Endothelial cell of umbilical vein (primary cell): ENCODE results near the gene OARD1. TPM values are rescaled to one million over a fixed set of nuclear protein-coding genes. Genes with fewer than 3 reads are reported as not detected.

Experiments
- BruUV-seq: library from RNA; stranded (reverse); fragments of 400-500 nt; replicated peaks from 2 replicates; lab custom pipeline; 2021; lab: Mats Ljungman, UMichigan
- CTCF ChIA-PET: fragments of 300-600, 350-600 bp; sonication (Branson Sonifier 250); formaldehyde crosslinking; loops from one replicate; lab custom pipeline; 2021; ENCODE audit warnings: antibody characterized with exemption, inconsistent platforms; lab: Charles Lee
- POLR2A ChIA-PET: fragments of 300-600, 350-600 bp; sonication (Branson Sonifier 250); formaldehyde crosslinking; loops from one replicate; lab custom pipeline; 2021; ENCODE audit warnings: antibody characterized with exemption, inconsistent platforms; lab: Charles Lee
- DNase-seq: peaks from one replicate; pipeline ENCODE4 v3.0.0-alpha.2; 2011; ENCODE audit warnings: low read depth, low spot score
- FAIRE-seq: peaks from 2 replicates; lab custom pipeline; 2011; peaks lifted over from hg19 to GRCh38; lab: Jason Lieb, UNC
- H2AFZ ChIP-seq: 2 replicates; pipeline ENCODE4 v1.6.0; 2012; ENCODE audit warnings: low read depth, low read length, control low read depth, inconsistent platforms
- H3K27ac ChIP-seq: 2 replicates; pipeline ENCODE4 v1.5.1; 2011; ENCODE audit warnings: low read depth, mild to moderate bottlenecking, control low read depth, low read length, moderate library complexity; ENCODE audit not compliant: insufficient read depth
- H3K27me3 ChIP-seq, 2 experiments: 2 replicates each; pipeline versions ENCODE4 v1.6.0 to v1.6.1; 2011; ENCODE audit warnings: low read length in 2 of 2, mixed read lengths in 1 of 2; ENCODE audit not compliant: control insufficient read depth in 2 of 2, insufficient read depth in 2 of 2
- H3K36me3 ChIP-seq, 2 experiments: 2 replicates in 1 of 2; 3 replicates in 1 of 2; pipeline ENCODE4 v1.5.1; 2011; ENCODE audit warnings: low read length in 2 of 2, mild to moderate bottlenecking in 1 of 2, moderate library complexity in 1 of 2; ENCODE audit not compliant: control insufficient read depth in 2 of 2, insufficient read depth in 2 of 2; ENCODE audit errors: extremely low read depth in 1 of 2
- H3K4me1 ChIP-seq: 3 replicates; pipeline ENCODE4 v1.5.1; 2011; ENCODE audit warnings: mild to moderate bottlenecking, low read length; ENCODE audit not compliant: control insufficient read depth, insufficient read depth; ENCODE audit errors: extremely low read depth
- H3K4me2 ChIP-seq: 2 replicates; pipeline ENCODE4 v1.6.1; 2011; ENCODE audit warnings: low read length, control low read depth, mixed read lengths; ENCODE audit not compliant: insufficient read depth
- H3K4me3 ChIP-seq, 3 experiments: fragments of 200-600 bp in 1 of 3; sonication (generic), shearing (Covaris generic) in 1 of 3; replicated peaks in 1 of 3; 2 replicates each; pipeline ENCODE4 v1.5.1; 2011 to 2016; ENCODE audit warnings: control low read depth in 3 of 3, low read length in 3 of 3, mild to moderate bottlenecking in 2 of 3, inconsistent platforms in 1 of 3, low read depth in 1 of 3, moderate library complexity in 1 of 3; ENCODE audit not compliant: insufficient read depth in 1 of 3
- H3K79me2 ChIP-seq: 2 replicates; pipeline ENCODE4 v1.6.0; 2012; ENCODE audit warnings: low read length, inconsistent platforms; ENCODE audit not compliant: control insufficient read depth, insufficient read depth
- H3K9ac ChIP-seq: replicated peaks from 2 replicates; pipeline ENCODE3; 2011; ENCODE audit warnings: low read length, control low read depth; ENCODE audit not compliant: insufficient read depth; ENCODE audit errors: extremely low read depth
- H3K9me1 ChIP-seq: replicated peaks from 3 replicates; pipeline ENCODE4 v1.6.0; 2011; ENCODE audit warnings: mild to moderate bottlenecking, low read length; ENCODE audit not compliant: control insufficient read depth, insufficient read depth; ENCODE audit errors: extremely low read depth
- H3K9me3 ChIP-seq: replicated peaks from 2 replicates; pipeline ENCODE4 v1.5.1; 2012; ENCODE audit warnings: low read length, inconsistent platforms; ENCODE audit not compliant: control insufficient read depth, insufficient read depth
- H4K20me1 ChIP-seq: replicated peaks from 2 replicates; pipeline ENCODE3; 2011; ENCODE audit warnings: mild to moderate bottlenecking, low read length; ENCODE audit not compliant: control insufficient read depth, insufficient read depth; ENCODE audit errors: extremely low read depth
- EZH2 ChIP-seq: IDR thresholded peaks from 2 replicates; pipeline ENCODE4 v1.6.1; 2012; ENCODE audit warnings: borderline replicate concordance, low read depth, mild to moderate bottlenecking, moderate library complexity, low read length, inconsistent platforms; ENCODE audit not compliant: severe bottlenecking
- FOS ChIP-seq: IDR thresholded peaks from 2 replicates; pipeline ENCODE4 v1.6.1; 2011; ENCODE audit warnings: mild to moderate bottlenecking, low read length, moderate library complexity, borderline replicate concordance; ENCODE audit not compliant: insufficient read depth
- GATA2 ChIP-seq: IDR thresholded peaks from 2 replicates; pipeline ENCODE4 v1.7.0; 2011; ENCODE audit warnings: low read depth, mild to moderate bottlenecking, moderate library complexity, mixed read lengths, low read length; ENCODE audit not compliant: insufficient read length, insufficient read depth
- JUN ChIP-seq: IDR thresholded peaks from 2 replicates; pipeline ENCODE4 v1.6.1; 2011; ENCODE audit warnings: borderline replicate concordance, low read depth; ENCODE audit not compliant: insufficient read length, insufficient read depth
- MYC ChIP-seq: IDR thresholded peaks from one replicate; pipeline ENCODE4 v1.6.1; 2011; ENCODE audit warnings: mild to moderate bottlenecking, low read depth, low read length
- POLR2A ChIP-seq: IDR thresholded peaks from 2 replicates; pipeline ENCODE4 v1.6.1; 2012; ENCODE audit warnings: low read depth, mild to moderate bottlenecking, control low read depth, low read length
- POLR2AphosphoS5 ChIP-seq: IDR thresholded peaks from 2 replicates; pipeline ENCODE4 v1.6.1; 2012; ENCODE audit warnings: low read depth, mild to moderate bottlenecking, control low read depth, low read length, moderate library complexity; ENCODE audit not compliant: insufficient read depth
- dilution Hi-C: fragments of 300-500 bp; cut with MboI; formaldehyde crosslinking; loops from one replicate; pipeline ENCODE4 v1.15.0; 2019; ENCODE audit warnings: low sequenced_read_pairs; ENCODE audit not compliant: extremely low pct_ligation_motif_present
- intact Hi-C: fragments of 100-400 bp; cut with micrococcal nuclease; formaldehyde crosslinking; loops from one replicate; pipeline ENCODE4 v1.10.0; 2022
- polyA plus RNA-seq, 4 experiments: library from polyadenylated mRNA; depleted of rRNA in 3 of 4; stranded (reverse) in 3 of 4; unstranded in 1 of 4; fragments of >200 nt; gene quantifications; 2 replicates each; pipeline versions ENCODE4 v1.2.1 to v1.2.3, GENCODE V29; 2011 to 2012; ENCODE audit warnings: missing spikeins in 1 of 4
- total RNA-seq: library from RNA; stranded (reverse); gene quantifications from 2 replicates; pipeline ENCODE4 v1.2.3, GENCODE V29; 2021
- TF ChIP-seq, protein P1 (sequence below), 2 donors: IDR thresholded peaks; 1 replicate in 1 of 2; 2 replicates in 1 of 2; pipeline ENCODE4 v1.5.1; 2011; ENCODE audit warnings: low read length in 2 of 2, mild to moderate bottlenecking in 2 of 2, moderate library complexity in 2 of 2, control low read depth in 1 of 2, inconsistent platforms in 1 of 2, low read depth in 1 of 2; ENCODE audit not compliant: insufficient read depth in 1 of 2; ENCODE audit errors: extremely low read depth in 1 of 2

The OARD1 gene
- total and polyA plus RNA-seq, 2 donors (not counting 3 experiments of a cell fraction or from before 2014, with no cell fraction given): 5.2 to 13.0 TPM

DNA sequence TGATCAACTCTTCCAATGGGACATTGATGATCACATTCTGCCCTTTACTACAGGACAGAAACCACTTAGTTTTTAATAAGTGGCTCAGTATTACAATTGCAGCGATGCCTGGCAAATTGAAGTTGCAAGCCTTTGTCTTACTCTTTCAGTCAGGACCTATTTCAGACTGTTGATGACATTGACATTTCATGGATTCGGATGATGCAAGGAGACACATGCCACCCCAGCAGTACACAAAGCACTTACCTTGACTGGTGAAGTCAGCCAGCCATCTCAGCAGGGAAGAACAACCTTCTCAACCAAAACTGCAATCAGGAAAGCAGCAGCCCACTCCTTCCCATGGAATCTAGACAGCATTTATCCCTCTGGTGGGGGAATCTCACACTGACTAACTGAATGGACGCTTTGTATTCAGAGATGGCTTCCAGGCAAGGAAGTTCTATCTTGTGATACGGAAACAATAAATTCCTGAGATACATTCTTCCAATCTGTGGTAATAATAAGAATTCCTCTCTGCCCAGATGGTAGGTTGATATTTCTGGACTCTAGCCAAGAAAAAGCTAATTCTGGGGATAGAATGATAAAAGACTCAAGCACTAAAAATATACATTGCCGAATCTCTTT lies 25.4 kb upstream of the OARD1 start:
- peak overlapping the region; percentile 74 for H3K27ac ChIP-seq
- no peak overlapping the region for H2AFZ ChIP-seq
- no TSS peak for BruUV-seq
- no peaks in the 10 kb centered on the region for H3K27me3 ChIP-seq
- H3K4me2 ChIP-seq: peak overlapping the region; percentile 27
- intact Hi-C loops: loop anchor here (1.0 kb wide), 2 partner anchors 24 to 85 kb away; no protein-coding TSS in a partner anchor
- H3K4me3 ChIP-seq: no peak overlapping the region
- H4K20me1 ChIP-seq: no peaks in the 10 kb centered on the region
- FAIRE-seq (peak; percentile 82), DNase-seq (peak; percentile 80)
- peaks cover 22 to 43% of the 10 kb centered on the region in 2 experiments for H3K36me3 ChIP-seq
- H3K9me3 ChIP-seq: no peaks in the 10 kb centered on the region
- POLR2A ChIA-PET: no interaction called here
- TF ChIP-seq POLR2A (no peak), FOS (peak; percentile 12), JUN (peak; percentile 59), GATA2 (peak; percentile 19), EZH2 (no peak), POLR2AphosphoS5 (no peak), MYC (no peak)
- TF ChIP-seq, protein P1, sequence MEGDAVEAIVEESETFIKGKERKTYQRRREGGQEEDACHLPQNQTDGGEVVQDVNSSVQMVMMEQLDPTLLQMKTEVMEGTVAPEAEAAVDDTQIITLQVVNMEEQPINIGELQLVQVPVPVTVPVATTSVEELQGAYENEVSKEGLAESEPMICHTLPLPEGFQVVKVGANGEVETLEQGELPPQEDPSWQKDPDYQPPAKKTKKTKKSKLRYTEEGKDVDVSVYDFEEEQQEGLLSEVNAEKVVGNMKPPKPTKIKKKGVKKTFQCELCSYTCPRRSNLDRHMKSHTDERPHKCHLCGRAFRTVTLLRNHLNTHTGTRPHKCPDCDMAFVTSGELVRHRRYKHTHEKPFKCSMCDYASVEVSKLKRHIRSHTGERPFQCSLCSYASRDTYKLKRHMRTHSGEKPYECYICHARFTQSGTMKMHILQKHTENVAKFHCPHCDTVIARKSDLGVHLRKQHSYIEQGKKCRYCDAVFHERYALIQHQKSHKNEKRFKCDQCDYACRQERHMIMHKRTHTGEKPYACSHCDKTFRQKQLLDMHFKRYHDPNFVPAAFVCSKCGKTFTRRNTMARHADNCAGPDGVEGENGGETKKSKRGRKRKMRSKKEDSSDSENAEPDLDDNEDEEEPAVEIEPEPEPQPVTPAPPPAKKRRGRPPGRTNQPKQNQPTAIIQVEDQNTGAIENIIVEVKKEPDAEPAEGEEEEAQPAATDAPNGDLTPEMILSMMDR (IDR thresholded peaks at IDR 0.05; ENCODE audit: extremely low read depth in 1 of 2, insufficient read depth in 1 of 2, low read depth in 1 of 2, low read length in 2 of 2): peak in 1 of 2 donors; percentile 33
- H3K79me2 ChIP-seq: peaks cover 2% of the 10 kb centered on the region
- CTCF ChIA-PET: interaction anchor here (1.0 to 2.2 kb wide), 5 partner anchors 14 to 85 kb away, joined by 3 to 15 read pairs (median 4); no protein-coding TSS in a partner anchor
- H3K4me1 ChIP-seq: peaks cover 29% of the 10 kb centered on the region
- H3K9me1 ChIP-seq: no peaks in the 10 kb centered on the region
- H3K9ac ChIP-seq: peak overlapping the region; percentile 11
- dilution Hi-C loops: no loop called here
